GM21717 (cell line): Measurements from ENCODE around the gene TARBP1.
A peak's percentile ranks its signal among the peaks of the same experiment; 100 is the strongest.

Experiments
- ATAC-seq: cut with Tn5 transposase; IDR thresholded peaks from one replicate; pipeline ENCODE4 v1.9.1; 2021; ENCODE audit warnings: mild to moderate bottlenecking, moderate library complexity; ENCODE audit not compliant: unreplicated experiment

TARBP1 gene

DNA sequence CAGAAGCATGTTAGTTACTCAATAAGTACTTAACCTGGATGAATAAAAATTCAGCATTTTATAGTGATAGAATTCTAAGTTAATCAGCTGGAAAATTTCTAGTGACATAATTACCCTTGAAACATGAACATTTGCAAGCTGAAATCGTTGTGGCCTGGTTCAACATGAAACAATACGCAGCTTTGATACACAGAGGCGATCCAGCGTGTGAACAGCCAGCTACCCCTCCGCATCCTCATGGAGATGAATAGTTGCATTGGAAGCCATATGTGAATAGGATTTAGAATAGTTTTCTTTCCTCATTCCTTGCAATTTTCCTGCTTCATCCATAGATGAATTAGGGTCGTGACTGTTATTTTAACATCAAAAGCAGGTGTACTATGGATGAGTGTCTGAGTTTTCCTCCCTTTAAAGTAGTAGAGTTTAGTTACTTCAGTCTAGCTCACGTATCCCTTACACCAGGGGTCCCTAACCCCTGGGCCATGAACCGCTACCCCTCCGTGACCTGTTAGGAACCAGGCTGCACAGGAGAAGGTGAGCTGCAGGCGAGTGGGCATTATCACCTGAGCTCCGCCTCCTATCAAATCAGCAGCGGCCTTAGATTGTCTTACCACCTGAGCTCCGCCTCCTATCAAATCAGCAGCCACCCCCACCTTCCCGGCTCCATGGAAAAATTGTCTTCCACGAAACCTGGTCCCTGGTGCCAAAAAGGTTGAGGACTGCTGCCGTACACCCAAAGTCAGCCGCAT lies 6.2 kb upstream of the TARBP1 start:
- no peak for ATAC-seq

DNA sequence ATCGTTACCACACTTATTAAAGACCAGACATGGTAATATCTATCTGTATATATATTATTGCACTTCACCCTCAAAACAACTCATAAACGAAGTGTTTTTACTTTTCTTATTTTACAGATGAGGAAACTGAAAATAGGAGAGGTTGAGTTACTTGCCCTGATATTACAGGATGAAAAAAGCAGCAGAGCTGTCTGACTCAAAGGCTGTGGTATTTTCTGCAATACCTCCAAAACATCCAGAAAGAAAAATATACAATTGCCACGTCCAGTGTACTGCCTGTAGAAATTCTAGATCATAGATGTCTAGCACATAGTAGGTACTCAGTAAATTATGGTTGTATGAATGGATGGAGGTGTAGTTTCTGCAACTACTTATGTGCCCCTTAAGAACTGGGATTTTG lies 5.2 kb upstream of the TARBP1 start:
- no peak for ATAC-seq

DNA sequence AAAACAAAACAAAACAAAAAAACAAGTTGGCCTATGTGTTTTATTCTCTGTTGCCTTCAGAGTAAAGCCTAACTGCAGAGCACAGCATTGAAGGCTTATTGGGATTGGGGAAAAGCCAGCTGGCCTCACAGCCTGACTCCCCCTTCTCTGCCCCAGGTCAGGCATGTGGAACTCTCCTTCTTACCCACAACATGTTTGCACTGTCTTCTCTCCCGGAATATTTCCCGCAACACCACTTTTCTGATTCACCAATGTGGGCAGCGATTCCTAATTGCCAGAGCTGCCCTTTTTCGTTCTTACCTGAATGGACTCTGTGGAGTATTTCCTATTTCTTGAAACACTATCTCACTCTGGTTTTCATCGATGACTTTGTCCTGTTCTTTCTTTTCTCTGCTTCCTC lies 2.8 kb upstream of the TARBP1 start:
- ATAC-seq = no peak

GRCh38 chr1:234479866-234480265 lies 887 bp upstream of the TARBP1 start:
- ATAC-seq = no peak

- no peak for ATAC-seq
These were observed 256 bp upstream of the TARBP1 start for GRCh38 chr1:234479310-234479559.

GRCh38 chr1:234478152-234478480 lies 863 bp downstream of the TARBP1 start:
- ATAC-seq = peak; percentile 68

DNA sequence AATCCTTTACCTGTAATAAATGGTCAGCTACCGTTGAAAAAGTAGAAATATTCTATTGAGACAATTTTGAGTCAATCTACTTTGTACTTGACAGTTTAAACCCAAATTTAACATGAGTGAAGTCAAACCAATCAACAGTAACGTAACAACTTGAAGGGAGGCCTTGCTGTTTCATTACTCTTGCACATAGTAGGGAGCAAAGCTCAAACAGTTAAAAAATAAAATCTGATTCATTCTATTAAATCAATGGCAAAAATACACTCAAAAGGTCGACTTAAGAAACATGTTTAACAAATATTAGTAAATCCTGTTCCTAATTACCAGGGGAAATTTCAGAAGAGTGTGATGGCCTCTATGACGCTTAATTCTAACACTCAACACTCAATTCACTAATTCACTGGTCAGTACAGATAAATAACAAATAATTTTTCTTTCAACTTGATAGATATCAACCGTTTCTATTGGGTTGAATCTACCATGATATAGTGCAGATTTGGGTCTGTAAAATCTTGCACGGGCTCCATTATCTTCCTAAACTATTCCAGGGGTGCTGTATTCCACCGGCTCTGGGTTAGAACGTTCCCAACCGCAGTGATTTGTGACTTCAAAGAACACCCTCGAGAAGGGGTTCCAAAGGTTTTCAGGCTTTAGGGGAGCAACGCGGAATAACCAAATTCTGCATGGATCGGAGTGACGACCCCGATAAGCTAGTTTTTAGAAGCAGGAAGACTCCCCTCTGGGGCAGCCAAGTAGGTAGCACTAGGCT lies 1.4 kb downstream of the TARBP1 start:
- no peak for ATAC-seq

DNA sequence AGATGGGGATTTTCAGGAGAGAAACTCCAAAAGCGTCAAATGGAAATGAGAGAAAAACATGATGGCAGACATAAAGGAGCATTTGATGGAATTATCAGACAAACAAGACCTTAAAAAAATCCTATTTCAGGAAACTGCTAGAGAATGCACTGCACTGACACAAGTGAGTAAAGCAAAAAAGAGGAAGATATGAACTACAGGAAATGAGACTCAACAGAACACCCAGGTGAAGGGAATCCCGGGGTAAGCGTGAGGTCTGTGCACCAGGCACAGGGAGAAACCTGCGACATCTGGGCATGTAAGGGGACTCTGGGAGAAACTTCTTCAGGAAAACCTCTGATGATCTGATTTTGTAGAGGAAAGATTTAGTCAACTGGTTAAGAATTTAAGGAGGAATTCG lies 2.8 kb downstream of the TARBP1 start:
- no peak for ATAC-seq

DNA sequence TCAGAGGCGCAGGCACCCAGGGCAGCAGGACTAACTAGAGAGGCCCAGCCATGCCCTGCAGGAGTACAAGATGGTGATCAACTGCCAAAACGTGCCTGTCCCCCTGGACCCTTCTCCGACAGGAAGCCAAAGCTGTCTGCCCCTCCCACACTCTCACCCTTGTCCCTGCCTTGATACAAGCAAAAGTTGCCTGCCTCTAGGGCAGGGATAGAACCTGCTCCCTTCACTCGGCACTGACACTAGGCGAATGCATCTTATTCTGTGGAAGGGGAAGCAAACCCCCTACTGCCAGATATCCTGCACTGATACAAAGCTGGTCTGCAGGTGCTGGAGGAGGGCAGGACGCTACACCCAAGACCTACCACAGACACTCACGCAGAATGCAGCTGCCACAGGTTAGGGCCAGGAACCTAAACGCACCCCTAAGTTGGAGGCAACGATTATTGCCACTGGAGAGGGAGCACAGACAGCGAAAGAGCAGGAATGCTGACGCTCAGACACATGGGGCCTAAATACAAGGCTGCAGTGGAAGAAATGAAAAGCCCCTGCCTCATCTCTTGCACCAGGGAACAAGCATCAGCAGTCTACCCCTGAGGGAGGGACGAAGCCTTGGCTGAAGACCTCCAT lies 3.7 kb downstream of the TARBP1 start:
- ATAC-seq = no peak

- no peak for ATAC-seq
These were observed 4.6 kb downstream of the TARBP1 start for GRCh38 chr1:234474375-234474774.

DNA sequence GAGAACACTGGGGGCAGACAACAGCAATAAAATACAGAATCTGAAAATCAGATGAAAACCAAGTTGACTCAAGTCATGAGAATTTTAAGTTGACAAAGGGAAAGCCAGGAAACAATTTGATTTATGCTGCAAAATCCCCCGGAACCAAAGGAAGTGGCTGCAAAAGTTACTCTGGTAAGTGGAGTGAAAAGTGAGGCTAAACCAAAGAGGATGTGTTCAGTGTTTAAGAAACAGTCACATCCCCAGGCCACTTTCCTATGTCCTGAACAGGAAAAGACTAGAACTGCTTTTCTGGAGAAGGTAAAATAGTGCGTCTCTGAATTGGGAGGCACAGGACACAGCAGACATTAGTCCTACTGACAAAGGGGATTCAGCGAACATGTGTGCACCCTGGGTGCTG lies 5.9 kb downstream of the TARBP1 start:
- ATAC-seq = no peak

DNA sequence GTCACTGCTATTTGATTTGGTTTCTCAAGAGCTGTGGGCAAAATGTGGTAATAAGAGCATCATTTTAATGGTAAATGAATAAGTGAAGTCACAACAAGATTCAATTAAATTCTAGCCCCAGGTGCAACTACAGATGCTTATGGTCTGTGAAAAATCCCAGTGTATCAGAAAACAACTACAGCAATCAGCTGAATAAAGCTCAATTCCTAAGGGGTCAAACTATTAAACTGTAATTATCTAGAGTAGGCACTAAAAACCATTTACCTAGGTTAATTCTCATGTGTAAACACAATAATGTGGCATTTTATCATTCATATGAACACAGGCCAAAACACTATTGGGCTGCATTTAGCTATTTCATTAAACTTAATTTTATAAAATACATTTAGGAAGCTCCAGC lies 9.6 kb downstream of the TARBP1 start:
- no peak for ATAC-seq

GRCh38 chr1:234468580-234468979 lies 10.4 kb downstream of the TARBP1 start:
- ATAC-seq = no peak

GRCh38 chr1:234467821-234468220 lies 11.2 kb downstream of the TARBP1 start:
- no peak for ATAC-seq

DNA sequence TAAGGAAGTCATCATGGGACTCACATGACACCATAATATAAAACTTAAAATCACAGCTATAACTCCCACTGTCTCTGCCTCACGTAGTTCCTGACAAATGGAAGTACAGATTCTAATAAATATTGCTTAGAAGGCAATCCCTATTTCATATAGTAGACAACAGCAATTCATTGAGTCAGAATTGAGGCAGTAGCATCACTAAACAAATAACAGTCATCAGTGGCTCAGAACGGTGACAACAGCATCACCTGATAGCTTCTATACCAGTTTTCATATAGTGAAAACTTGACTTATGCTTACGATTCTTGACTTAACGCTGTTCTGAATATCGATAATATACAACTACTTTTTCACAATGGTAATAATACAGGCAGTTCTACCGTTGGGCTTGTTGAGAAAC lies 12.0 kb downstream of the TARBP1 start:
- no peak for ATAC-seq

- ATAC-seq = no peak
These were observed 15.2 kb downstream of the TARBP1 start for GRCh38 chr1:234463749-234464148.

GRCh38 chr1:234460652-234461051 lies 18.3 kb downstream of the TARBP1 start:
- ATAC-seq = no peak

- no peak for ATAC-seq
These were observed 20.5 kb downstream of the TARBP1 start for GRCh38 chr1:234458352-234459017.

DNA sequence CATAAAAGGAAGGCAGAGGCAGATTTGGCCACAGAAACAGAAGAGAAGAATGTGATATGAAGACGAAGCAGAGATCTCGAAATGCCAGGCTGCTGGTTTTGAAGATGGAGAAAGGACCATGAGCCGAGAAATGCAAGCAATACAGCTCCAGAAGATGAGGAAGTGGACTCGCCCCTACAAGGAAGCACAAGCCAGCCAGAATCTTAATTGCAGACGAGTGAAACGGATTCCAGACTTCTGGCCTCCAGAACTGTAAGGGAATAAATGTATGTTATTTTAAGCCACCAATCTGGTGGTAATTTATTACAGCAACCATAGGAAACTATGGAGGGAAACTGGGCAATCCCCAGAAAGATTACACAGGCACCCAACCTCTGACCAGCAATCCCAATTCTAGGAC lies 24.1 kb downstream of the TARBP1 start:
- no peak for ATAC-seq

DNA sequence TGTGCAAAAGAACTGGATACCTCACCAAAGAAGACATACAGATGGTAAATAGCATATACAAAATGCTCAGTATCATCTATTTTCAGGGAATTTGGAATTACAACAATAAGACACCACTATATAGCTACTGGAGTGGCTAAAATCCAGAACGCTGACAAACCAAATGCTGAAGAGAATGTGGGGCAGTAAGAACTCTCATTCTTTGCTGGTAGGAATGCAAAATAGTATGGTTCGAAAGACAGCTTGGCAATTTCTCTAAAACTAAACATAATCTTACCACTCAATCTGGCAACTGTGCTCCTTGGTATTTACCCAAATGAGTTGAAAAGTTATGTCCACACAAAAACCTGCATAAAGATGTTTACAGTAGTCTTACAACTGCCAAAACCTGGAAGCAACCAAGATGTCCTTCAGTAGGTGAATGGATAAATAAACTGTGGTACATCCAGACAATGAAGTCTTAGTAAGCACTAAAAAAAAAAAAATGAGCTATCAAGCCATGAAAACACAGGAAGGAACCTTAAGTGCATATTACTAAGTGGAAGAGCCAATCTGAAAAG lies 26.5 kb downstream of the TARBP1 start:
- ATAC-seq = no peak

GRCh38 chr1:234440348-234440747 lies 38.6 kb downstream of the TARBP1 start:
- ATAC-seq = no peak

- ATAC-seq = no peak
These were observed 40.4 kb downstream of the TARBP1 start for GRCh38 chr1:234438579-234438978.
